SIG-M5 treated with dmso at 0.1 percent for 504 hours (cell line): ENCODE results near the gene E2F1.

Source experiments
- DNase-seq: peaks from one replicate; lab custom pipeline; 2025; ENCODE audit not compliant: unreplicated experiment; lab: John Stamatoyannopoulos, UW

Gene E2F1

DNA sequence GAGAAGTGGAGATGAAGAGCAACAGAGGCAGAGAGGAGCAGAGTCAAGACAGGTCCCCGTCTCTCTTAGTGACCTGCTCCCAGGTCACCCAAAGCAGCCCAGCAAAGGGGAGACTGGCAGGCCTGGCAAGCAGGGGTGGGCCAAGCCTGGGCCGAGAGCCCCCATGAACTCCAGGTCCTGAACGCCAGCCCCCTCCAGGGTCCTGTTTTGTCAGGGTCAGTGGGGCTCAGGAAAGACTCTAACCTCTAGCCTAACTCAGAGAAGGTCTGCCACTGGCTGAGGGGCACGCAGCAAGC lies 13.1 kb downstream of the E2F1 start:
- DNase-seq = no peak

DNA sequence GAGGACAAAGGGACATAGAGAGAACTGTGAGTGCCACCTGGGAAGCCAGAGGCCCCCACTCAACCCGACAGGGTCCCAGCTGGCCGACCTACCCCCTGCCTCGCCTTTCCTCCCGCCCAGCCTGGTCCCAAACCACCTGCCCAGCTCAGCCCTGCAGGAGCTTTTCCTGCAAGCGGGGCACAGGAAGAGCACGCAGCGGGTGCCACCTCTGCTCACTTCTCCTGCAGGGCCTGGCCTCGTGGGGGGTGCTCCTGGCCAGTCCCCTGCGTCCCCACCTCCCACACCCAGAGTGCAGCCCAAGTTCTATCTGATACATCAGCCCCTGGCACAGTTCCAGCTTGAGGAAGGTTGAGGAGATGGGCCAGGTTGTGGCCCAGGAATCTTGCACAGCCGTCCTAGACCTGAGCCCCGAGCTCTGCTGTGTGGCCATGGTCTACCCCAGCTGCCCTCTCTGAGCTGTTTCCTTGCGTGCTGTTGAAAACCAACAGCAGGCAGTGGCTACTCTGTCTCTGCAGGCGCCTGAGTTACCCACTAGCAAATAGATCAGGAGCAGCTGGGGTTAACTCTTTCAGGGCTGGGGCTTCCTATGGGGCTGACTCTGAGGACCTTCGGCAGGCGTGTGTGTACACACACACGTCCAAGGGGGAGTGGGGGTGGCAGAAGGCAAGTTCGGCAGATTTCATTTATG lies 13.6 kb downstream of the E2F1 start:
- DNase-seq = no peak

DNA sequence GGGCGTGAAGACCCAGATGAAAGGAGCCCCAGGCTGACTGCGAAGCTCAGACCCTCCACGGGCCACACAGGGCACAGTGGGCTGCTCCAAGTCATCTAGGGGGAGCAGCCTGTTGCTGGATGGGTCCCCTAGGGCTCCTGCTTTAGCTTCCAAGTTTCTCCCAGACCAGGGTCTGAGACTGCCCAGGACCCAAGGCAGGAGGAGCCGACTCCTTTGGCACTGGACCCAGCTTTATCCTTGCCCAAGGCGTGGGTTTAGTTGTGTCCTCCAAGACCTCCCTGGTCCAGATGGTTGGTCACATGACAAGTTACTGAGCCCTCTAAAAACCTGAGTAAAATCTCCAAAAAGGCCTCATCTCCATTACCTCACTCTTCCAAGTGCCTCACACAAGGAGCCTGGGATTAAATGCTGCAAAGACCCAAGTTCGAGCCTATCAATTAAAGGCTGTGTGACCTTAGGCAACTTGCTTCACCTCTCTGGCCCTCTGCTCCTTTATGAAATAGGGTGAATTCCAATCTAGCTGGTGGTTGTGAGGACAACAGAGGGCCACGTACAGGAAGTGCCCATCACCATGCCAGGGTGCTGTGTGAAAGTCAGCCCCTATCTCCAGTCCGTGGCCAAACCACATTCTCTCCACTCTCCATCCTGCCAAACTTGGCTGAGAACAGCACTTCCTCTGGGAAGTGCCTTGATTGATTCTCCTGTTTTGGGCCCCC lies 14.5 kb downstream of the E2F1 start:
- no peak for DNase-seq

DNA sequence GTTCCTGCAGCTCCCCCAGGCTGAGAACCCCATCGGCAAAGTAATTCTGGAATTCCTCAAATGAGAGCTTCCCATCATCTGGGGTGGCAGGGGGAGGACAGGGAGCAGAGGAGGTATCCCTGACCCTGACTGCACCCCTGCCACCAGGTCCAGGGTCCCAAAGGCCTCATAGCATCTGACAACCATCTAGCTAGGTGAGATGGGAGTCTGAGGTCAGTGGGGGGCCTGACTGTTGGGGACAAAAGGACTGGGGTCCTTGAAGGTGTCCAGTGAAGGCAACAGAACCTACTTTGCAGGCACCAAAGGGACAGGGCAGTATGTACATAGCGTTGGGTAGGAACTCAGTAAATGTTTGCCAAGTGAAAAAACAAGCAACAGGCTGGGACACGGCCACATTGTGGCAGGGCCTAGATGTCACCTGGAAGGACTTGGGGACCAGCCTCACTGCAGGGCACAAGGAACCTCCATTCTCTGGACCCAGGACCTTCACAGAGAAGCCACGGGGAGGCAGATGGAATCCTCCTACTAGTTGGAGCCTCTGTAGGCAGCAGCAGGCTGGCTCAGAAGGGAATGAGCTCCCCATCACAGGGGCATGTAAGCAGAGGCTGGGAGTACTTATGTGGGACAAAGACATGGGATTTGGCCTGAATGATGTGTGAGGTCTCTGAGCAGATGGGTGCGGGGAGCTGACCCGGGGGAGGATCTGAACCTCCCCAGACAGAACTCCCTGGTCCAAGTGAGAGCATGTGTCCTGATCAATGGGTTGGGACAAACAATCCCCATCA lies 15.3 kb downstream of the E2F1 start:
- DNase-seq = no peak

DNA sequence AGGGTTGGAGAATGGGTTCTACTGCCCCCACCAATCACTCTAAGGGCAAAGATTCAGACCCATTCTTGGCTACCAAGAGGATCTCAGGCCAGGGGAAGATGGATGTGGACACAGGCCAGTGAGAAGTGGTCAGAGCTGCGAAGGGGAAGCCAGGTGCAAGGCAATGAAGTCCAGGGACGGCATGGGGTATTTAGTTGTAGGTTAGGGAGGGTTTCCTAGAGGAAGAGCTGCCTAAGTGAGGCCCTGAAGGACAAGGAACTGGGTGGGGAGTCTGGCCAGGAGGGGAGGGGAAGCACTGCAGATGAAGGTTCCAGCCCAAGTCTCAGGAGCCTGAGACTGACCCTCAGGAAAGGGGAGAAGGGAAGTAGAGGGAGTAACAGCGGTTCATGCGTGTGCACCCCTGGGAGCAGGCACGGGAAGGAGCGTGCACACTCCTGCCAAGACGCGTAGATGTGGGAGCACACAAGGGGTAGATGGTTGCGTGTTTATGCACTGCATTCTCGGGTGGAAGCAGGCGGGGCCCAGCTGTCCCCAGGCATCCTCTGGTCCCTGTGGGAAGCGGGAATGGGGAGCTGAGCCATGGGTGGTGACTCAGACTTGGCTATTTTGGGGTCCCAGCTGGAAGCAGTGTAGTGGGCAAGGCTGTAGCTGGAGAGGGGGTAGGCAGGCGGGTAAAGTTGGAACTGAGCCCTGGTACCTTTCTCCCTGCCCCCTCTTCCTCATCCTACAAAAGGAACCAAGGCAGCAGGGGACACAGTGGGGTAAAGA lies 16.1 kb downstream of the E2F1 start:
- DNase-seq = no peak

DNA sequence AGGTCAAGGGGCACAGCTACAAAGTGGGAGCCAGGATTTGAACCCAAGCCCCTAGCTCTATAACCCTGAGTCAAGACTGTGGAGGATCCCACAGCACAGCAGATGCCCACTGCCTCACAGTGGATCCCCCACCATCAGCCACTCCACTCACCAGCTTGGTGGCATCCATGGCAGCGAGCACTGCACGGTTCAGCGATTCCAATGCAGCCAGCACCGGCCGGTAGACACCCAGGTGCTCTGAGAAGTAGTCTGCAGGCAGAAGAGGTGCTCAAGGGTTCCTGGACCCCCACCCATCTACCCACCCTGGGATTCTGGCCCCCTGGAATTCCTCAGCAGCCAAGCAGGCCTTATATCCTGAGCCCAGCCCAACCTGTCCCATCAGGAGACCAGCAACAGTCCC lies 17.0 kb downstream of the E2F1 start:
- no peak for DNase-seq

DNA sequence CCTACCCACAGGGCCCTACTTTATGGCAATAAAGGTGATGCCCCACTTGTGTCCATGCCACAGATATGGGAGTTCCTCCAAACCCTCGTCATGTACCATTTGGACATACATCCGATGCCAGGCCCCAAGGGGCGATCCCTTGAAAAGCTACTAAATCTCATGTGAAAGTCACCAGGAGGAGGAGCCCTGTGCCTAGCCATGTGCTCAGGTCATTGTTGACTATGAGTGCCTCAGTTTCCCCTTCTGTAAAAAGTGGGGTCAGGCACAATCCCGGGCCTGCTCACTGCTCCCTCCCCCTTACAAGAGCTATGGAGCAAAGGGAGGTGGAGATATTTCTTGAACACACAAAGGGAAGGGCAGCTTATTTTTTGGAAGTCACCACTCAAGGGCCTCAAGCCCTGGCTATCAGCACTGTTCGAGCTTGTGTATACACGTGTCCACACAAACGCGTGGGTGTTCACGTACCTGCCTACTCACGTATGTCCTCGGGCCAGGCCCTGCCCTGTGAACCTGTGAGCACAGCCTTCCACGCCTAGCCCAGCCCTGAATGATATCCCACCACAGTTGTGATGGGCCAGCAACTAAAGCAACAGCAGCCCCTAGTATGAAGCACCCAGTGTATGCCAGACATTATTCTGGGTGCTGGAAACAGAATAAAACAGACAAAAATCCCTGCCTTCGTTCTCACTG lies 17.6 kb downstream of the E2F1 start:
- DNase-seq = no peak

DNA sequence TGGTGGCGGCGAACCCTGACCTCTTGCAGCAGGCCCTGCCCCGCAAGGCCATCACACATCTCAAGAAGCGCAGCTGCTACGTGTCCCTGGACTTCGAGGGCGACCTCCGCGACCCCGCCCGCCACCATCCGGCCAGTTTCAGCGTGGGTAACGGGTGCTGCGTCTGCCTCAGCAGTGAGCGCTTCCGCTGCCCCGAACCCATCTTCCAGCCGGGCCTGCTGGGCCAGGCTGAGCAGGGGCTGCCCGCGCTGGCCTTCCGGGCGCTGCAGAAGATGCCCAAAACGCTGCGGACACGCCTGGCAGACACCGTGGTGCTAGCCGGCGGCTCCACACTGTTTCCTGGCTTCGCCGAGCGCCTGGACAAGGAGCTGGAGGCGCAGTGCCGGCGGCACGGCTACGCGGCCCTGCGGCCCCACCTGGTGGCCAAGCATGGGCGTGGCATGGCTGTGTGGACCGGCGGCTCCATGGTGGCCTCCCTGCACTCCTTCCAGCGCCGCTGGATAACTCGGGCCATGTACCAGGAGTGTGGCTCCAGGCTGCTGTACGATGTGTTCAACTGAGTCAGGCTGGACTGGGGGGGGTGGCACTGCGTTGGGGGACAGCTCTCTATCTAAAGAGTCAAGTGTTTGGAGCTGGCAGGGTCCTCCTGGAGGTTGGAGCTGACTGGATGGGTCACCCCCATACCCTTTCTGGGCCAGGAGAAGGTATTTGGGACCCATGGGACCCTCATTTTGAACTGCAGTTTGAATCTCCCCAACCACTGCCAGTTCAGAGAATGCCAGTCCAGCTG lies 18.3 kb downstream of the E2F1 start:
- peak; percentile 67 for DNase-seq

DNA sequence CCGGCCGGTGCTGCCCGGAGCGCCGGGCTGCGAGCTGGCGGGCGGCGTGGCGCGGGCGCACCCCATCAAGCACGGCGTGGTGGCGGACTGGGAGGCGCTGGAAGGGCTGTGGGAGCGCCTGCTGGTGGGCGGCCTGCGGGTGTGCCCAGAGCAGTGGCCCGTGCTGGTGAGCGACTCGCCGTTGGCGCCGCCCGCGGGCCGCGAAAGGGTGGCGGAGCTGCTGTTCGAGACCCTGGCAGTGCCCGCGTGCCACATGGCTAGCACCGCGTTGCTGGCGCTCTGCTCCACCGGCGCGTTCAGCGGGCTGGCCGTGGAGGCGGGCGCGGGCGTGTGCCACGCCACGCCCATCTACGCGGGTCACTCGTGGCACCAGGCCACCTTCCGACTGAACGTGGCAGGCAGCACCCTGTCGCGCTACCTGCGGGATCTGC lies 18.9 kb downstream of the E2F1 start:
- no peak for DNase-seq

DNA sequence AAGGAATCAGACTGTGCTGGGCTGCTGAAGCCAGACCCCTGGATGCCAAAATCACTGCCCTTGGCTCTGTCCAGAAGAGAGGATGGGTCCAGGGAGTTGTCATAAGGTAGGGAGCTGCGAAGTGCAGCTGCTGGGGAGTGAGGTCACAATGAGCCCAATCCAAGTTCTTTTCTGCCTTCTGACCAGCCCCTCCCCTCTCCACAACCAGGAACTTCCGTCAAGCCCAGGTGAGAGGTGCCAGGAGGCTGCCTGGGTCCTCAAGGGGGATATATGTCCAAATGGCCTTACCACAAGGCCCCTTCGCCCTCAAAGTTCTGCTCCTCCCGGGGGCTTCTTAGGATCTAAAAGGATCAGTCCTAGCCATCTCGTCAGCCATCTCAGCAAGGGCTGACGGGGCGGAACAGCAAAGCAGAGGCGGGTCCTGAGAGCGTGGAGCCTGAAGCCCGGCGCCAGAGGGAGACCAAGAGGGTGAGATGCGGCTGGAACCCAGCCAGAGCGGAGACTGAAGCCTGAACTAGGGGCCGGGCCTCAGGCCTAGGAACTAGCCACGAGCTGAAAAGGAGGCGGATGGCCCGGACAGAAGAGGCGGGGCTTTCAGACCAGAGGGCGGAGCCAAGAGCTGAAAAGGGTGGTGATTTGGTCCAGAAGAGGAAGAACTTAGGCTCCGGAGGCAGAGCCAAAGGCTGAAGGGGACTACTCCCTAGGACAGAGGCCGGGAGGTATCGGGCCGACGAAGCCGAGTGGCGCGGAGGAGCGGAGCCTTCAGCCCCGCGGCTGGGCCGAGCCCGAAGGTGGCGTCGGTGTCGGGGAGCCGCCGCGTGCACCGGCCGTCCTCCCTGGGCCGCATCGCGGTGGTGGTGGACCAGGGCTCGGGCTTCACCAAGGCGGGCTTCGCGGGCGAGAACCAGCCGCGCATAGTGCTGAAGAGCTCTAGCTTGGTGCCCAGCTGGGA lies 19.6 kb downstream of the E2F1 start, which contains the start of gene ACTL10:
TSS of gene ACTL10 (plus strand) at position 651 of the 952 bp plus-strand sequence. CDS start 555 bp downstream, outside the sequence.
- DNase-seq = peak; percentile 99

DNA sequence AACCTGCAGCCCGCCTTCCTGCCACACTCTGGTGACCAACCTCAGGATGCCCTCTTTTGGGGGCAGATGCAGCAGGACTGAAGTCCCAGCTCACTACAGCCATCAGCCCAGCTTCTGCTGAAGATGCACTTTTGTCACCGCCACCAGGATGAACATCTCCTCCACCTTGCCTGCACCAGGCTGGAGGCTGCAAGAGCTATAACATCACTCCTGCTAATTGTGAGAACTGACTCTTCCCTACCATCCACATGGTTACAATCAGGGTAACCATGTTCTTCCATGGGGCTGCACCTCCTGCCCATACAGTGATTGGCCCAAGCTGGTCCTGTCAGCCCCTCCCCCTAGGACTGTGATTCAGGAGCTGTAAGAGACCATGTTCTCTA lies 21.4 kb downstream of the E2F1 start:
- DNase-seq = no peak

DNA sequence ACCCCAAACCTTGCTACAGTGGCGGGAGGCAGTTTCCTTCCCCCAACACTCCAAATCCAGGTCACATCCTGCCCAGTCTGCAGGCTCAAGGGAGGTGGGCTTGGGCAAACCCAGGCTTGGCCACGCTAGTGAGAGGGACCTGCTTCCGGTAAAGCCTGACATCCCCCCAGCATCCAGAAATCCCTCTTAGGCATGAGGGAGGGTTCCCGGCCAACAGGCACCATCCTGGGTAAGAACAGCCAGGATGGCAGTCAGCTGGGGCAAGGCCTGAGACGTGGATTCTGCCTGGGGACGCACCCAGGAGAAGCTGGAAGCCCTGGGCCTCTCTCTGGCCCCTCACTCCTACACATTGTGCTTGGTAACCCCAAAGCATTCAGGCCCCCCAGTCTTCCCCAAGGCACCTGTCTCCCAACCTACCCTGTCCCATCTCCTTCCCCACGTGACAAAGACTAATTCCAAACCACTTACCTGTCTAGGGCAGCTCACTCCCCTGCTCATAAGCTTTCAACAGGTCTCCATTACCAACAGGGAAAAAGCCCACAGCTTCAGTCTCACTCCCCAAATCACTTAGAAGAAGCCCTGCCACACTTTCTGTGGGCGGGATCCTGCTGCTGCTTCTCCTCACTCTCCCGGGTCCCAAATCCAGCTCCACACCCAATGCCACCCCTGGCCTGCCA lies 22.0 kb downstream of the E2F1 start:
- DNase-seq = no peak

DNA sequence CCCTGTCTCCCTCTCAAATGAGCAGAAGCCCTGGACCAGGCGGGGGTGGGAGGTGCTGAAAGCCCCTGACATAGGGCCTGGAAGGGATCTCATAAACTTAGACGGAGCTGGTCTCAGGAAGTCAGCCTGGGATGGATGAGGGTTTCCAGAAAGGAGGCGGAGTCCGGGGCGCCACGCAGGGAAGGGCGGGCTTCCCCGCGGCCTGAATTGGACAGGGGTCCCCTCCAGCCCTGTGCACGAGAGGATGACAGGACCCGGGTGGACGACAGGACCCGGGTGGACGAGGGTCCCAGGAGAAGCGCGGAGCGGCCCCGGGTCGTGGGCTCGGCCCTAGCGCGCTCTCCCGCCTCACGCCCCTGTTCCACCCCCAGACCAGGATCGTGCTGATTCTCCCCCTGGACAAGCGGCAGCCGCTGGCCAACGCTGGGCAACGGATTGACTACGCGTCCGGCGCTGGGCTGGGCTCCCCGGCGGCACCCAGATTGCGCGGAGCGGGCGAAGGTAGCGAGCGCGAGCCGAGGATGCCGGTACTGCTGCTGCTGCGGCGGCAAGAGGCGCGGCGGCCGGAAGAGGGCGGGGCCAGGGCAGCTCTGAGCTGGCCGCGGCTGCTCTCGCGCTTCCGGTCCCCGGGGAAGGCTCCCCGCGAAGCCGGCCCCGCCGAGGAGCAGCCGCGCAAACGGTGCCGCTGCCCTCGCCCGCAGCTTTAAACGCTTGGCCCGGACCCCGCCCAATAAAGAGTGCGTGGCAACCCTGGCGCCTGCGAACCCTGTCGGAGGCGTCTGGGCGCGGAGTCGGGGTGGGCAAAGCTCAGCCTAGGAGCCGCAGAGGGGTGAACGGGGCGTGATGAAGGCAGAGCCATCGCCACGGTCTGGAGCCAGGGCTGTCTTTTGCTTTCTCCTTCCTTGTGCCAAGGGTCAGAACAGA lies 22.8 kb downstream of the E2F1 start:
- peak; percentile 76 for DNase-seq

DNA sequence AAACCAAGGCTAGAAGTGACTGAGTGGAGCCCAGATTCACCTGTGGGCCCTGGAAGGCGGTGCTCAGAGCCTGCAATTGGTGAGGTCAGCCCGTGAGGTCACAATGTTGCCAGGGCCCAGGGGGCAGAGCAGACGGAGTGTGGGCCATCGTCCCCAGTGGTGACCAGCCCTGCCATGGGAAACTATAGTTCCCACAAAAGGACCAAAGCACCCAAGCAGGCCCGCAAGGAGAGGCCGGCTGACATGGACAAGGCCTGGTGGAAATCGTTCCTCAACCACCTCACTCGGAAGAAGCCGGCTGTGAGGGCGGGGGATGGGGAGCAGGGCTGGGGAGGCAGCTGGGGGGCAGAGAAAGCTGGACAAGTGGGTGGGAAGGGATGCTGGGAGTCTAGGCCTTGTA lies 24.0 kb downstream of the E2F1 start, which contains the start of gene C20orf144:
TSS of gene C20orf144 (plus strand) at position 156 of the 400 bp plus-strand sequence. CDS start at position 175, 19 bp downstream.
- DNase-seq = no peak

DNA sequence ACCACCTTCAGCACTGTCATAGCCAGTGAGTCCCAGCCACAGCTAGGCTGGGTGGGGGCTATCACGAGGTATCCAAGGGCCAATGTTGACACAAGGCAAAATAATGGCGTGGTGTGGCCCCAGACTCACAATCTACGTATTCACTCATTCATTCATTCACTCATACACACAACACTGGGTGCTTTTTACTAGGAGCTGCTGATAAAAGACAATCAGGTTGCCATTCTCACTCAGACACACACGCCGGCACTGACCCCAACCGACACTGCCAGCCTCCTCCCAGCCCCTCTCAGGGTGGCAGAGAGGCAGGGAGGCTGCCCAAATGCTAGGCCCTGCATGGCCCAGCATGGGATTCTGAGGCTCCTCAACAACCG lies 25.5 kb downstream of the E2F1 start:
- no peak for DNase-seq

DNA sequence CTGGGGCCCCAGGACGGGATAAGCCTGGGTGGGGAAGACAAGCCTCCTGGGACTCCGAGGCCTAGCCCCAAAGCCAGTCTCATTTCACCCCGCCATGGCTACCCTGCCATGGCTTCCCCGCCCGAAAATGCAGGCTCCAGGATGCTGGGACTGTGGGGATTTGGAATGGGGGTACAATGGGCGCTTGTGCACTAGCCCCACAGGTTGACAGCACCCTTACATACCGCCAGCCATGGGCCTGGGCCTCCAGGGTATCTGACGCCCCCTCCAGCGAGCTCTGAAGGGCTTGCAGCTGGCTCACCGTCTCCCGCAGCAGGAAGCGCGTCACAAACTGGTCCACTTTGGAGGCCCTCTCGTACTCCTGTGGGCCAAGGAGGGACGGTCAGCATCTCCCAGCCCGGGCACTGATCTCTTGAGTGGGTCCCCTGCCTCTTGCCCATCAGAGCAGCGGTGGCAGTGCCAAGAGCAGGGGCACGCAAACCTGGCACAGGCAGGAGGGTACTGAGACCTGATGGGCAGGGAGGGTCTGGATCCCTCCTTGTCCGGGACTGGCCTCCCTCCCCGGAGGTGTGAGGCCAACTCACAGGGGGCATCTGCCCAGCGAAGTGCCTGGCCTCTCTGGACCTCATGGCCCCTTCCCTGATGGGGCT lies 26.0 kb downstream of the E2F1 start:
- no peak for DNase-seq
